ENCODE measurements around the gene PLA2G2C.

PLA2G2C gene

DNA sequence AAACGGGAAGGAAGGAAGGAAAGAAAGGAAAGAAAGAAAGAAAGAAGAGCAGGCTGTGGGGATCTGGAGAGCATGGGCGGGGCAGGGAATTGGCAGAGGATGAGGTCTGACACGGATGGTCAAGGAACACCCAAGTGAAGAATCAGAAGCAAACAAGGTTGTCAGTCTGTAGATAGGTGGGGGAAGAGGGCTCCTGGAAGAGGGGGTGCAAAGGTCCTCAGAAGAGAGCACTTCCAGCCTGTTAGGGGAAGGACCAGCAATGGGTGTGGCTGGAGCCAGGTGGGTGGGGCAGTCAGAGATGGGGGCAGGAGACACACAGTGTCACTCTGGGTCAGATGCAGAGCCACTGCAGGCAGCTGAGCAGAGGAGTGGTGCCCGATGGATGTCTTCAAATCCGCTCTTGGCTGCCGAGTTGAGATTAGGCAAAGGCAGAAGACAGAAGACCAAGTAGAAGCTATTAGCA, 11.0 kb upstream of the PLA2G2C start:
- in situ Hi-C loops (cut with MboI; ENCODE audit: low sequenced_read_pairs): no loop called here
- Histone ChIP-seq H3K27me3 (ENCODE audit: low read depth) (peaks cover 27% of the 10 kb centered on the region), H3K4me1 (no peaks in the 10 kb centered on the region), H3K36me3 (replicated peaks) (no peaks in the 10 kb centered on the region), H3K9me3 (no peaks in the 10 kb centered on the region), H3K4me3 (no peak overlapping the region)
- no peak for DNase-seq (ENCODE audit: low spot score in 2 of 2)

- no peaks in the 10 kb centered on the region for H3K36me3 ChIP-seq (replicated peaks)
- no peak overlapping the region for H3K4me3 ChIP-seq
- no peaks in the 10 kb centered on the region for H3K9me3 ChIP-seq
- H3K27me3 ChIP-seq (ENCODE audit: low read depth): peaks cover 24% of the 10 kb centered on the region
- no peak for DNase-seq (ENCODE audit: low spot score in 2 of 2)
- H3K4me1 ChIP-seq: no peaks in the 10 kb centered on the region
- in situ Hi-C loops (cut with MboI; ENCODE audit: low sequenced_read_pairs): no loop called here
Measured at GRCh38 chr1:20195462-20195780, 9.1 kb upstream of the PLA2G2C start.

- in situ Hi-C loops (cut with MboI; ENCODE audit: low sequenced_read_pairs): no loop called here
- peaks cover 24% of the 10 kb centered on the region for H3K27me3 ChIP-seq (ENCODE audit: low read depth)
- no peaks in the 10 kb centered on the region for H3K4me1 ChIP-seq
- no peak overlapping the region for H3K4me3 ChIP-seq
- no peaks in the 10 kb centered on the region for H3K36me3 ChIP-seq (replicated peaks)
- no peaks in the 10 kb centered on the region for H3K9me3 ChIP-seq
- peak; percentile 40 to 76 for DNase-seq (ENCODE audit: low spot score in 2 of 2)
Measured at GRCh38 chr1:20194757-20195461, 8.6 kb upstream of the PLA2G2C start.

- in situ Hi-C loops (cut with MboI; ENCODE audit: low sequenced_read_pairs): no loop called here
- Histone ChIP-seq H3K36me3 (replicated peaks) (no peaks in the 10 kb centered on the region), H3K4me1 (no peaks in the 10 kb centered on the region), H3K27me3 (ENCODE audit: low read depth) (peaks cover 20% of the 10 kb centered on the region), H3K9me3 (no peaks in the 10 kb centered on the region), H3K4me3 (no peak overlapping the region)
- DNase-seq (ENCODE audit: low spot score in 2 of 2): peak in 1 of 2 experiments; percentile 2
Measured at GRCh38 chr1:20194224-20194623, 7.9 kb upstream of the PLA2G2C start.

DNA sequence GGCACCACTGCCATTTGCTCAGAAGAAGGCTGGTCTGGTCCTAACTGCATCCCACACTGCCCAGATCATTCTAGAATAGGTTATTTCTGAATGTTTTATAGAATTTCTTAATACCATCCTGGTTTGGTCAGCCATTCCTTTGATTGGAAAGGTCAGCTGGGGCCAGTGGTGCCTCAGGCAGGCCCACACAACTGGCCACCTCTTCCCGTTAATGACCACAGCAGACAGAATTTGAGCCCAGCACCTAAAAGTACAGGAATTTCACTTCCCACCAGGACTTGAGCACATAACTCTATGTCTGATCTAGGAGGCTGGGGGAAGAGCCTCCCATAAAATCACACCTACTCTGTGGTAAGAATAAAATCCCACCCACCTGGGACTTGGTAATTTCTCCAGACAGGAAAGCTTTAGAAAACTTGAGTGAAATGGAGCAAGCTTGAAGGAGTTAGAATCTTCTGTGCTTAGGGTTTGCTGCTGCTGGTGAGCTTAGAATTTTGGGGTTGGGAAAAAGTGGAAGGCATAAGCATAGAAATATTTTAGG, 6.6 kb upstream of the PLA2G2C start:
- DNase-seq (ENCODE audit: low spot score in 2 of 2): no peak
- Histone ChIP-seq H3K27me3 (ENCODE audit: low read depth) (peaks cover 28% of the 10 kb centered on the region), H3K9me3 (no peaks in the 10 kb centered on the region), H3K4me1 (no peaks in the 10 kb centered on the region), H3K36me3 (replicated peaks) (no peaks in the 10 kb centered on the region), H3K4me3 (no peak overlapping the region)
- in situ Hi-C loops (cut with MboI; ENCODE audit: low sequenced_read_pairs): no loop called here

DNA sequence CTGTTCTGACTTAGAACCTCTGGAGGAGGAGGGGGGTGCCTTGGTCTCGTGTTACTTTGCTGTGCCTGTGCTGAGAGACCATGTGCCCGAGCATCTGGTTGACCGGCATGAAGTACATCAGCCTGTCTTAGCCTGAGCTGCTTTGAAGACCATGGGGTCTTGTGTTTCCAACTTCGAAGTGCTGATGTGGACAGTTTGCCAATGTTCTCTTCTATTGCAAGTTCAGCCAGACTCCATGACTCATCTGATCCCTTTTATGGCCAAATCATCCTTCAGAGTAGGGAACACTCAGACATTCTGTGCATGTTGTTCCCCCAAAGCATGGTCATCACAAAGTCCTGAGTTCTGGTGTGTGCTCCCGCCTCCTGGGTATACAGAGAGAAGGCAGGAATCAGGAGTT, 6.0 kb upstream of the PLA2G2C start:
- Histone ChIP-seq H3K27me3 (ENCODE audit: low read depth) (peaks cover 33% of the 10 kb centered on the region), H3K36me3 (replicated peaks) (no peaks in the 10 kb centered on the region), H3K4me1 (no peaks in the 10 kb centered on the region), H3K9me3 (no peaks in the 10 kb centered on the region), H3K4me3 (no peak overlapping the region)
- in situ Hi-C loops (cut with MboI; ENCODE audit: low sequenced_read_pairs): no loop called here
- DNase-seq (ENCODE audit: low spot score in 2 of 2): no peak

DNA sequence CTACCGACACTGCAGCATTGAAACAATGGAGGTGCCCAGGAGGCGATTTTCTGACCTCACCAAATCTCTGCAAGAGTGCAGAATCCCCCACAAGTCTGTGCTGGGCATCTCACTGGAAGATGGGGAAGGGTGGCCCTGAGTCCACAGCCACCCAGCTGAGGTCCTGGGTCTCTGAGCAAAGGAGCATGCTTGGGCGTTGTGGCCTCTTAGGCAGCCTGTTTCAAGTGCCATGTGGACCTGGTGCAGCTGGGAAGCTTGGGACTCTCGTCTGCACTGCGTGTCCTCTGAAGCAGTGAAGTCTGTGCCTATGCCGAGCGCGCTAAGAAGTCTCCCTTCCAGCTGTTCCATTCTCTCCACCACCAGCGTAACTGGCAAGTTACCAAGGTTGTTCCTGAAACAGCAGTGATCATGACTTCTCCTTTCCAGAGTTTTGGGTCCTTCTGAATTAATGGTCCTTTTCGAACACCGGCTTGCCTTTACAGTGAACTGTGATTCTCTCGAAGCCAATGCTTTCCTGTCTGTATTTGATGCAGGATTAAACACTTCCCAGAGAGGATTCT, 5.0 kb upstream of the PLA2G2C start:
- Histone ChIP-seq H3K27me3 (ENCODE audit: low read depth) (peaks cover 39% of the 10 kb centered on the region), H3K4me3 (no peak overlapping the region), H3K9me3 (no peaks in the 10 kb centered on the region), H3K4me1 (no peaks in the 10 kb centered on the region), H3K36me3 (replicated peaks) (no peaks in the 10 kb centered on the region)
- no peak for DNase-seq (ENCODE audit: low spot score in 2 of 2)
- in situ Hi-C loops (cut with MboI; ENCODE audit: low sequenced_read_pairs): no loop called here

DNA sequence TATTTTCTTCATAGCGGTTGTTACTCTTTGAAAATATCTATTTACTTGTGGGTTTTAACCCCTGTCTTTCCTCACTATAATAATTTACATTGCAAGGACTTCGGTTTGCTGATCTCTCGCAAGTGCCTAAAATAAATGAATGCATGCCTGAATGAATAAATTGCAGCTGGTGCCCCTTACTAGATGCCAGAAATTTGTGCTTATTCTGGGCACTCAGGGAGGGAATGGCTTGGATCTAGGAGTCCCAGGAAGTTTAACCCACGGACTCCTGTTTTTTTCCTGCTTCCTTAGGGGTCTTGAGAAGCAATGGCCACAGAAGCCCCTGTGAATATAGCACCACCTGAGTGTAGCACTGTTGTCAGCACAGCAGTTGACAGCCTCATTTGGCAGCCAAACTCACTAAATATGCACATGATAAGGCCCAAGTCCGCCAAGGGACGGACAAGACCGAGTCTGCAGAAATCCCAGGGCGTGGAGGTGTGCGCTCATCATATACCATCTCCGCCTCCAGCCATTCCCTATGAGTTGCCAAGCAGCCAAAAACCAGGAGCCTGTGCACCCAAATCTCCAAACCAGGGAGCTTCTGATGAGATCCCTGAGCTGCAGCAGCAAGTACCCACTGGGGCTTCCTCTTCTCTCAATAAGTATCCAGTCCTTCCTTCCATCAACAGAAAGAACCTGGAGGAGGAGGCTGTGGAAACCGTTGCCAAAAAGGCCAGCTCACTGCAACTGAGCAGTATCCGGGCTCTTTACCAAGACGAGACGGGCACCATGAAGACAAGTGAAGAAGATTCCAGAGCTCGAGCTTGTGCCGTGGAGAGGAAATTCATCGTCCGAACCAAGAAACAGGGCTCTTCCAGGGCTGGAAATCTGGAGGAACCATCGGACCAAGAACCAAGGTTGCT, 4.2 kb upstream of the PLA2G2C start:
- no peaks in the 10 kb centered on the region for H3K9me3 ChIP-seq
- peaks cover 44% of the 10 kb centered on the region for H3K27me3 ChIP-seq (ENCODE audit: low read depth)
- H3K4me1 ChIP-seq: no peaks in the 10 kb centered on the region
- no peak overlapping the region for H3K4me3 ChIP-seq
- no peaks in the 10 kb centered on the region for H3K36me3 ChIP-seq (replicated peaks)
- in situ Hi-C loops (cut with MboI; ENCODE audit: low sequenced_read_pairs): no loop called here
- DNase-seq (ENCODE audit: low spot score in 2 of 2): no peak

DNA sequence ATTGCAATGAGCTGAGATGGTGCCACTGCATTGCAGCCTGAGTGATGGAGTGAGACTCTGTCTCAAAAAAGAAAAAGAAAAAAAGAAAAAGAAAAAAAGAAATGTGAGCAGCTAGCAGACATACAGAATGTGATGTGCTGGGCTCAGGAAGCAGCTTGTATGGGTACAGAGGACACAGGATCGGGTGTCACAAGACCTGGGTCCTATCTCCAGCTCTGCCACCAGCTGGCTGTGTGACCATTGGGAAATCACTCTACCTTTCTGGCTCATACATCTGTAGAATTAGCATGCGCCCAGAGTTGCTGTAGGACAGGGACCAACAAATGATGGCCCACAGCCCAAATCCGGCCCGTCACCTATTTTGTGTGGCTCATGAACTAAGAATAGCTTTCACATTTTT, 3.3 kb upstream of the PLA2G2C start:
- DNase-seq (ENCODE audit: low spot score in 2 of 2): no peak
- Histone ChIP-seq H3K4me1 (no peaks in the 10 kb centered on the region), H3K27me3 (ENCODE audit: low read depth) (peaks cover 51% of the 10 kb centered on the region), H3K4me3 (no peak overlapping the region), H3K36me3 (replicated peaks) (no peaks in the 10 kb centered on the region), H3K9me3 (no peaks in the 10 kb centered on the region)
- in situ Hi-C loops (cut with MboI; ENCODE audit: low sequenced_read_pairs): no loop called here

DNA sequence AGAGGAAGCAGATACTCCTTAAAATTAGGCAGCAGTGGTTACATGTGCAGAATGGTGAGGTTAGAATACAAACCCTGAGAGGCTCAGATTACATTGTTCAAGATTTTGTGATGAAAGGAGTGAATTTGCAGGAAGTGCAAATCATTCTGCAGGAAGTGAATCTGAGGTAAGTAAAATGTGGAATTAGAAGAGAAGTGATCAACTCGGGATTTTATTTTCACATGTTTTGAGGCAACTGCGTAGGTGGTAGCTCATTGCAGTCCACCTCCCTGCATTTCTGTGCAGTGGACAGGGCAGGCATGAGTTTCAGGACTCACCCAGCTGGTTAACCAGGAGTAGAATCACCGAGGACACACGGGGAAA, 2.1 kb upstream of the PLA2G2C start:
- Histone ChIP-seq H3K9me3 (no peaks in the 10 kb centered on the region), H3K4me3 (no peak overlapping the region), H3K4me1 (no peaks in the 10 kb centered on the region), H3K27me3 (ENCODE audit: low read depth) (peaks cover 48% of the 10 kb centered on the region), H3K36me3 (replicated peaks) (no peaks in the 10 kb centered on the region)
- no peak for DNase-seq (ENCODE audit: low spot score in 2 of 2)
- in situ Hi-C loops (cut with MboI; ENCODE audit: low sequenced_read_pairs): no loop called here

GRCh38 chr1:20187813-20188454, 1.6 kb upstream of the PLA2G2C start:
- Histone ChIP-seq H3K36me3 (replicated peaks) (no peaks in the 10 kb centered on the region), H3K4me1 (no peaks in the 10 kb centered on the region), H3K4me3 (no peak overlapping the region), H3K27me3 (ENCODE audit: low read depth) (peaks cover 48% of the 10 kb centered on the region), H3K9me3 (no peaks in the 10 kb centered on the region)
- no peak for DNase-seq (ENCODE audit: low spot score in 2 of 2)
- in situ Hi-C loops (cut with MboI; ENCODE audit: low sequenced_read_pairs): no loop called here

- Histone ChIP-seq H3K4me3 (no peak overlapping the region), H3K4me1 (no peaks in the 10 kb centered on the region), H3K36me3 (replicated peaks) (no peaks in the 10 kb centered on the region), H3K27me3 (ENCODE audit: low read depth) (peaks cover 50% of the 10 kb centered on the region), H3K9me3 (no peaks in the 10 kb centered on the region)
- in situ Hi-C loops (cut with MboI; ENCODE audit: low sequenced_read_pairs): no loop called here
- DNase-seq (ENCODE audit: low spot score in 2 of 2): no peak
Measured at GRCh38 chr1:20187103-20187812, 940 bp upstream of the PLA2G2C start.

Measured in HAP-1 (cell line).